Psoas muscle (tissue), 8 donors: ENCODE data around the gene CHAD. TPM values are rescaled to one million over a fixed set of nuclear protein-coding genes. Genes with fewer than 3 reads are reported as not detected.

Experiments used
- ATAC-seq, 4 donors: fragments of 200-7000 bp; cut with Tn5 transposase; one replicate each; pipeline ENCODE4 v1.9.1; 2020; ENCODE audit warnings: moderate library complexity in 3 of 4, mild to moderate bottlenecking in 2 of 4
- DNase-seq, 2 donors: peaks; one replicate each; pipeline ENCODE4 v3.0.0-alpha.2; 2020
- H3K27ac ChIP-seq: fragments of 200-600 bp; one replicate; pipeline ENCODE4 v1.8.0; 2022
- H3K27me3 ChIP-seq, 3 donors: fragments of 200-600 bp in 1 of 3; one replicate each; pipeline versions ENCODE4 v1.6.1 to v1.8.0; 2013 to 2022; ENCODE audit warnings: low read length in 2 of 3, mild to moderate bottlenecking in 2 of 3, moderate library complexity in 1 of 3; ENCODE audit not compliant: insufficient read depth in 3 of 3
- H3K36me3 ChIP-seq, 2 donors: fragments of 200-600 bp in 1 of 2; one replicate each; pipeline versions ENCODE4 v1.6.1 to v1.8.0; 2013 to 2022; ENCODE audit warnings: low read depth in 1 of 2, mild to moderate bottlenecking in 1 of 2, moderate library complexity in 1 of 2; ENCODE audit not compliant: insufficient read depth in 1 of 2
- H3K4me1 ChIP-seq: fragments of 200-600 bp; one replicate; pipeline ENCODE4 v1.8.0; 2022
- H3K4me3 ChIP-seq: fragments of 200-600 bp; one replicate; pipeline ENCODE4 v1.8.0; 2022; ENCODE audit warnings: mild to moderate bottlenecking
- H3K9me3 ChIP-seq: fragments of 200-600 bp; one replicate; pipeline ENCODE4 v1.8.0; 2022
- WGBS, 3 donors: extraction: QIAGEN DNeasy Blood & Tissue Kit; methylation state at CpG; one replicate each; pipeline versions ENCODE4 v1.1.6 to v1.1.7; 2013; 5-methylcytosine and 5-hydroxymethylcytosine counted together
- intact Hi-C, 2 donors: fragments of 100-400 bp; cut with DNase I; formaldehyde crosslinking; loops; one replicate each; pipeline versions ENCODE4 v1.11.0 to v1.14.2; 2022
- polyA plus RNA-seq, 3 donors: library from polyadenylated mRNA; stranded (reverse); fragments of 200-250 nt; gene quantifications; one replicate each; pipeline ENCODE4 v1.2.3, GENCODE V29; 2013
- total RNA-seq, 4 donors: library from RNA; stranded (reverse); fragmentation: NEBNext Ultra II Directional in 2 of 4; extraction: Animal tissue kit (Norgen Biotek cat#: 25700) in 2 of 4; gene quantifications; one replicate each; pipeline versions ENCODE4 v1.2.1 to v1.2.4, GENCODE V29; 2021 to 2023
- TF ChIP-seq, protein P1 (sequence below): fragments of 200-600 bp; IDR thresholded peaks from one replicate; pipeline ENCODE4 v1.8.0; 2022; ENCODE audit warnings: antibody characterized with exemption
- donor health status: healthy with polysubstance abuse.
- donor health status: DM: no; HTN: no; CAD: no; lungs with moderate emphysema.
- donor health status: Bipolar disorder and iron deficiency.
- donor health status: healthy.
- donor health status: DM: yes; HTN: yes; CAD: no.
- donor health status: DM: no; HTN: no; CAD: no.
- donor health status: DM: no; HTN: no; CAD: no.
- donor health status: DM: yes; HTN: yes; CAD: no.

The CHAD gene
- total and polyA plus RNA-seq, 7 donors: 0.09 to 0.76 (median 0.42) TPM; not detected in 2

DNA sequence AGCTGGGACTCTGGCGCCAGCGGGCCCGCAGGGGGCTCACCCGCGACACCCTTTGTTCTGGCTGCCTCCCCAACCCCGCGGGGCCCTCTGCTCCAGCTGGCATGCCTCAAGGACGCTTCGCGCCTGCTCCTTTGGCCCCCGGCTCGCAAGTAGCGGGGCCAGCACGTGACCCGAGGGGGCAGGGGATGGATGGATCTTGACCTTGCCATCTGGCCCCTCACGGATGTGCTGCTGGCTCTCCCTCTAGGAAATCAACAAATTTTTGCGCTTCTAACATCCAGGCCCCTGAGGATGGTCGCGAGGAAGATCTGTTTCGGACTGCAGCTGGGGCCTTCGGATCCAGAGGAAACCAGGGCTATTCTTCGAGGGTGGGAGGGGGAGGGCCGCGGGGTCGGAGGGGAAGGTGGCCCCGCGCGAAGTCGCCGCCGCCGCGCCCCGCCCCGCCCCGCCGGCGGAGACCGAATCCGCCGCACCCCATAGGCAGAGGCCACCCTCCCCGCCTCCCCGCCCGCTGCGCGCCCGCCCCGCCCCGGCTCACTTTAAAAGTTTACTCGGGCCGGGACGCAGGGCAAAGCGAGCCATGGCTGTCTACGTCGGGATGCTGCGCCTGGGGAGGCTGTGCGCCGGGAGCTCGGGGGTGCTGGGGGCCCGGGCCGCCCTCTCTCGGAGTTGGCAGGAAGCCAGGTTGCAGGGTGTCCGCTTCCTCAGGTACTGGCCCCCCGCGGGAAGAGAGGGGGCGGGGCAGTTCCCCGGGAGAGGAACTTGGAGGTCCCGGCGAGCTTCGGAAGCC, 42.8 kb downstream of the CHAD start, which contains the start of gene ACSF2:
ACSF2 (plus strand) TSS at position 537 of the 790 bp plus-strand sequence; CDS start at position 581, 44 bp downstream.
- TF ChIP-seq, protein P1, sequence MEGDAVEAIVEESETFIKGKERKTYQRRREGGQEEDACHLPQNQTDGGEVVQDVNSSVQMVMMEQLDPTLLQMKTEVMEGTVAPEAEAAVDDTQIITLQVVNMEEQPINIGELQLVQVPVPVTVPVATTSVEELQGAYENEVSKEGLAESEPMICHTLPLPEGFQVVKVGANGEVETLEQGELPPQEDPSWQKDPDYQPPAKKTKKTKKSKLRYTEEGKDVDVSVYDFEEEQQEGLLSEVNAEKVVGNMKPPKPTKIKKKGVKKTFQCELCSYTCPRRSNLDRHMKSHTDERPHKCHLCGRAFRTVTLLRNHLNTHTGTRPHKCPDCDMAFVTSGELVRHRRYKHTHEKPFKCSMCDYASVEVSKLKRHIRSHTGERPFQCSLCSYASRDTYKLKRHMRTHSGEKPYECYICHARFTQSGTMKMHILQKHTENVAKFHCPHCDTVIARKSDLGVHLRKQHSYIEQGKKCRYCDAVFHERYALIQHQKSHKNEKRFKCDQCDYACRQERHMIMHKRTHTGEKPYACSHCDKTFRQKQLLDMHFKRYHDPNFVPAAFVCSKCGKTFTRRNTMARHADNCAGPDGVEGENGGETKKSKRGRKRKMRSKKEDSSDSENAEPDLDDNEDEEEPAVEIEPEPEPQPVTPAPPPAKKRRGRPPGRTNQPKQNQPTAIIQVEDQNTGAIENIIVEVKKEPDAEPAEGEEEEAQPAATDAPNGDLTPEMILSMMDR: no peak
- Histone ChIP-seq H3K27me3 (no peaks in the 10 kb centered on the region), H3K4me3 (peak within 1 kb of the TSS; percentile 86), H3K27ac (peak within 1 kb of the TSS; percentile 83), H3K9me3 (no peaks in the 10 kb centered on the region), H3K36me3 (no peaks in the 10 kb centered on the region), H3K4me1 (peaks cover 38% of the 10 kb centered on the region)
- WGBS, 3 donors: 1% methylated on average over 55 to 70 of the region's 70 CpGs
- ATAC-seq (peak; percentile 64 to 85 (median 78)), DNase-seq (peak; percentile 82 to 88)
- intact Hi-C loops: loop anchor here in 1 of 2 donors (5.0 kb wide), 1 partner anchor 46 kb away; no protein-coding TSS in a partner anchor

DNA sequence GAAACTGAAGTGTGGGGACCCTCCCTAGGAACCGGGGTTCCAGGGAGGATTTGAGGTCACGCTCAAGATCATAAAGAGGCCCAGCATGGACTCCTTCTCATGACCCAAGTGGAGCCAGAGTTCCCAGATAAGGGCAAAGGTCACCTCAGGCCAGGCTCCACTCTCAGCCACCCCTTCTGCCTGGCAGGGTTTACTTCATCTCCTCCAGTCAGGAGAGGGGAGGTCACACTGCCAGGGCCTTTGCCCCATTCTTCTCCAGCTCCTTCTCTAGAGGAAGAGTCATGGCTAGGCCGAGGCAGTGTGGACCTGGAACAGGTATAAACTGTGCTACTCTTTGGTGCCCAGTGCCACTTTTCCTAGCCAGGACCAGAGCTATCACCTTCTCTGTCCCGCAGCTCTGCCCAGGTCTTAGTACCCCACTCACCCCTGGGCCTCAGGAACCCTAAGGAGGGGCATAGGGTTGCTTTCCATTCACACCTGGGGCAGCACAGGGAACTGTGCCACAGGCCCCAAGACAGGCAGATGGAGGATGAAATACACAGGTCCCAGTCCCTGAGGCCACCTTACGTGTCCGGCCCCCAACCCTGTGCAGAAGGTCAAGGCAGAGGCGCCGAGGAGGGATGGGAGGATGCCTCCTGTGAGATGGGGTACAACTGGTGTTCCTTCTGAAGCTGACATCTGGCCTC, 43.5 kb downstream of the CHAD start:
- TF ChIP-seq, protein P1: no peak
- intact Hi-C loops: loop anchor here in 1 of 2 donors (5.0 kb wide), 1 partner anchor 47 kb away; no protein-coding TSS in a partner anchor
- no peaks in the 10 kb centered on the region for H3K27me3 ChIP-seq
- peak overlapping the region; percentile 86 for H3K4me3 ChIP-seq
- DNase-seq: no peak
- H3K9me3 ChIP-seq: no peaks in the 10 kb centered on the region
- ATAC-seq: no peak
- peaks cover 35% of the 10 kb centered on the region for H3K4me1 ChIP-seq
- no peaks in the 10 kb centered on the region for H3K36me3 ChIP-seq
- 82 to 90% (median 83%) methylated on average over 6 to 8 of the region's 8 CpGs for WGBS, 3 donors
- peak overlapping the region; percentile 83 for H3K27ac ChIP-seq

DNA sequence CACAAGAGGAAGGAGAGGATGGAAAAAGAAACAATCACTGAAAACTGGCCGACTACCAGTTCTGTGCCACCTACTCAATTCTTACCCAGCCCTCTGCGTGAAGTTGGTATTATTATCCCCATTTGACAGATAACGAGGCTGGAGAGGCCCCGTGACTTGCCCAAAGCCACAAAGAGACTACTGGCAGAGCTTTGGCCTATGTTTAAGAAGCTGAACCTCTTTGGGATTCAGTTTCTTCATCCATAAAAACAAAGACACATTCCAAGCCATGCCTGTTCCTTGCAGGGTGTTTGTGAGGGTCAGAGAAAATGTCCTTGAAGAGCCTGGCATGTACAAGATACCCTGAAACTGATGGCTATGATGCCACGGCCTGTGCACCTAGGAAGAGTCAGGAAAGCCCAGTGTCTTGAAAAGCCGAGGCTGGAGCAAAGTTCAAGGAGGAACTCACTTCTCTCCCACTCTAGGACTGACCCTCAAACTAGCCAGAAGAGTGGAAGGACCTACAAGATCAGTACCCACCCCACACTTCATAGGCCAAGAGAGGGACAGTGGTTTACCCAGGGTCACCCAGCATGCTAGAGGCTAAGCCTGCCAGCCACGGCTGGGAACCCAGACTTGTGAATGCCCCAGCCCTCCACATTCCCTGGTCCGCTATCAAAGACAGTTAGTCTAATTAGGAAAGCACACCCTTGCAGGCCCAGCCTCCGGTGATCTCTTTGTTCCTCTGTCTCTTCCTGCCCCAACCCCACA, 44.3 kb downstream of the CHAD start:
- intact Hi-C loops: no loop called here
- TF ChIP-seq, protein P1: no peak
- 76 to 88% (median 85%) methylated on average over 9 of the region's 9 CpGs for WGBS, 3 donors

DNA sequence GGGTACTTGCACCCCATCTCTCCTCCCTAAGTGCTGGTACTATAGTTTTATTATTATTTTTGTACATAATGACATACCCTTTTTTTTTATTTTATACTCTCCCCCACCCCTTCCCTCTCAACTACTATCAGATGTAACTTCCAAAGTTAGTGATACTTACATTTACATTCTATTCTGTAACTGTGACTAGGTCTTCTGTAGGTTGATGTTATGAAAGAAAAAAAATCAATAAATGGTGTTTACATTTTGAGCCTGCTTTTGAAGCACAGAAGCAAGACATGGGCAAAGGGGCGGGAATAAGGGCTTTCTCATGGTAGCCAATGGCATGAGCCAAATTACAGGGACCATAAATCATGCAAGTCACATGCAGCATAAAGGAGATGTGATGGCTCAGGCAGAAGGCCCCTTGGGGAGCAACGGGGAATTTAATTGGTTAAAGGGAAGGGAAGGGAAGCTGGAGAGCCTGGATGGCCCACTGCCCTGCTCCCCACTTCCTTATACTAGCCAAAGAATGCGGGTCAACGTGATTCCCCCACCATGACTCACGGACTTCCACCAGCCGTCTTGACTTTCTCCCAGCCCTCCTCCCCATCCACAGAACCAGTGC, 45.0 kb downstream of the CHAD start:
- Histone ChIP-seq H3K9me3 (no peaks in the 10 kb centered on the region), H3K4me3 (no peak overlapping the region), H3K27ac (no peak overlapping the region), H3K27me3 (no peaks in the 10 kb centered on the region), H3K4me1 (peaks cover 24% of the 10 kb centered on the region), H3K36me3 (no peaks in the 10 kb centered on the region)
- DNase-seq (peak in 1 of 2 donors; percentile 28), ATAC-seq (no peak)
- 51 to 59% (median 52%) methylated on average over 6 of the region's 6 CpGs for WGBS, 3 donors
- intact Hi-C loops: no loop called here
- TF ChIP-seq, protein P1: no peak

More for the DNA sequence above, 44.3 kb downstream of the CHAD start:
- Histone ChIP-seq H3K9me3 (no peaks in the 10 kb centered on the region), H3K27me3 (no peaks in the 10 kb centered on the region), H3K27ac (peak overlapping the region; percentile 7), H3K4me1 (peaks cover 29% of the 10 kb centered on the region), H3K36me3 (no peaks in the 10 kb centered on the region), H3K4me3 (no peak overlapping the region)
- DNase-seq (no peak), ATAC-seq (no peak)
